Measurements from ENCODE around the gene CGNL1. TPM values are rescaled to one million over a fixed set of nuclear protein-coding genes. Genes with fewer than 3 reads are reported as not detected.

CGNL1 gene
- total and polyA plus RNA-seq, 2 experiments from 2014 or later, result 11.4 to 13.1 TPM

DNA sequence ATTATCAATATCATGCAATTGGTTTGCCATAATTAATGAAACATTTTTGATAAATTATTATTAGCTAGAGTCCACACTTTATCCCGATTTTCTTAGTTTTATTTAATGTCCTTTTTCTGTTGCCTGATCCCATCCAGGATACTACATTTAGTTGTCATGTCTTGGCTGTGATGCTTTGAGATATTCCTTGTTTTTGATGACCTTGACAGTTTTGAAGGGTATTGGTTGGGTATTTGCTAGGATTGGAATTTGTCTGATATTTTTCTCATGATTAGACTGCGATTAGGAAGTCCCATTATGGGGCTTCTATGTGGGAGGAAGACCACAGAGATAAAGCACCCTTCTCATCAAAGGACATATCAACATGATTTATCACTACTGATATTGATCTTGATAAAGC, 43.0 kb downstream of the CGNL1 start:
- no peaks in the 10 kb centered on the region for H3K36me3 ChIP-seq (replicated peaks; ENCODE audit: insufficient read depth, low read depth)
- H3K9me2 ChIP-seq (replicated peaks; ENCODE audit: insufficient read depth), result no peaks in the 10 kb centered on the region
- H3K79me2 ChIP-seq, result peaks cover 3% of the 10 kb centered on the region
- no peak overlapping the region for H3K27ac ChIP-seq
- TF ChIP-seq EZH2 (IDR thresholded peaks at IDR 0.05; ENCODE audit: borderline replicate concordance) (no peak), EZH2phosphoT487 (IDR thresholded peaks at IDR 0.05; ENCODE audit: low read depth, severe bottlenecking, unreplicated experiment) (no peak)
- TF ChIP-seq, protein P1, sequence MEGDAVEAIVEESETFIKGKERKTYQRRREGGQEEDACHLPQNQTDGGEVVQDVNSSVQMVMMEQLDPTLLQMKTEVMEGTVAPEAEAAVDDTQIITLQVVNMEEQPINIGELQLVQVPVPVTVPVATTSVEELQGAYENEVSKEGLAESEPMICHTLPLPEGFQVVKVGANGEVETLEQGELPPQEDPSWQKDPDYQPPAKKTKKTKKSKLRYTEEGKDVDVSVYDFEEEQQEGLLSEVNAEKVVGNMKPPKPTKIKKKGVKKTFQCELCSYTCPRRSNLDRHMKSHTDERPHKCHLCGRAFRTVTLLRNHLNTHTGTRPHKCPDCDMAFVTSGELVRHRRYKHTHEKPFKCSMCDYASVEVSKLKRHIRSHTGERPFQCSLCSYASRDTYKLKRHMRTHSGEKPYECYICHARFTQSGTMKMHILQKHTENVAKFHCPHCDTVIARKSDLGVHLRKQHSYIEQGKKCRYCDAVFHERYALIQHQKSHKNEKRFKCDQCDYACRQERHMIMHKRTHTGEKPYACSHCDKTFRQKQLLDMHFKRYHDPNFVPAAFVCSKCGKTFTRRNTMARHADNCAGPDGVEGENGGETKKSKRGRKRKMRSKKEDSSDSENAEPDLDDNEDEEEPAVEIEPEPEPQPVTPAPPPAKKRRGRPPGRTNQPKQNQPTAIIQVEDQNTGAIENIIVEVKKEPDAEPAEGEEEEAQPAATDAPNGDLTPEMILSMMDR (IDR thresholded peaks at IDR 0.05; ENCODE audit: poor library complexity), result no peak
- no peak overlapping the region for H2AFZ ChIP-seq
- DNase-seq (ENCODE audit: low spot score), result no peak
- H4K20me1 ChIP-seq (ENCODE audit: insufficient read depth, poor library complexity, severe bottlenecking), result no peaks in the 10 kb centered on the region
- H3K4me3 ChIP-seq, result no peak overlapping the region
- H3K4me1 ChIP-seq (ENCODE audit: insufficient read depth), result peaks cover 11% of the 10 kb centered on the region
- H3K9me3 ChIP-seq (ENCODE audit: low read depth), result no peaks in the 10 kb centered on the region
- H3K4me2 ChIP-seq, result no peak overlapping the region
- WGBS (ENCODE audit: low lambda C conversion rate, missing lambda C conversion rate), result 81% methylated on average over 2 of the region's 2 CpGs
- H3K27me3 ChIP-seq, result no peaks in the 10 kb centered on the region

- Histone ChIP-seq H3K9me3 (ENCODE audit: low read depth) (no peaks in the 10 kb centered on the region), H3K79me2 (peaks cover 3% of the 10 kb centered on the region), H4K20me1 (ENCODE audit: insufficient read depth, poor library complexity, severe bottlenecking) (no peaks in the 10 kb centered on the region), H2AFZ (no peak overlapping the region), H3K4me1 (ENCODE audit: insufficient read depth) (peaks cover 11% of the 10 kb centered on the region), H3K4me3 (no peak overlapping the region), H3K36me3 (replicated peaks; ENCODE audit: insufficient read depth, low read depth) (no peaks in the 10 kb centered on the region), H3K27me3 (no peaks in the 10 kb centered on the region), H3K4me2 (no peak overlapping the region), H3K27ac (peak overlapping the region; percentile 23), H3K9me2 (replicated peaks; ENCODE audit: insufficient read depth) (no peaks in the 10 kb centered on the region)
- 96% methylated on average over 3 of the region's 3 CpGs for WGBS (ENCODE audit: low lambda C conversion rate, missing lambda C conversion rate)
- DNase-seq (ENCODE audit: low spot score), result no peak
- TF ChIP-seq EZH2phosphoT487 (IDR thresholded peaks at IDR 0.05; ENCODE audit: low read depth, severe bottlenecking, unreplicated experiment) (no peak), EZH2 (IDR thresholded peaks at IDR 0.05; ENCODE audit: borderline replicate concordance) (no peak)
- TF ChIP-seq, protein P1 (IDR thresholded peaks at IDR 0.05; ENCODE audit: poor library complexity), result no peak
These were observed 44.8 kb downstream of the CGNL1 start for GRCh38 chr15:57421110-57421509.

- Histone ChIP-seq H3K79me2 (peaks cover 3% of the 10 kb centered on the region), H3K4me1 (ENCODE audit: insufficient read depth) (peaks cover 11% of the 10 kb centered on the region), H3K9me2 (replicated peaks; ENCODE audit: insufficient read depth) (no peaks in the 10 kb centered on the region), H3K4me2 (peak overlapping the region; percentile 14), H4K20me1 (ENCODE audit: insufficient read depth, poor library complexity, severe bottlenecking) (no peaks in the 10 kb centered on the region), H3K9me3 (ENCODE audit: low read depth) (no peaks in the 10 kb centered on the region), H3K27ac (peak overlapping the region; percentile 23), H3K36me3 (replicated peaks; ENCODE audit: insufficient read depth, low read depth) (no peaks in the 10 kb centered on the region), H3K4me3 (no peak overlapping the region), H3K27me3 (no peaks in the 10 kb centered on the region), H2AFZ (no peak overlapping the region)
- TF ChIP-seq EZH2 (IDR thresholded peaks at IDR 0.05; ENCODE audit: borderline replicate concordance), result no peak
- TF ChIP-seq EZH2phosphoT487 (IDR thresholded peaks at IDR 0.05; ENCODE audit: low read depth, severe bottlenecking, unreplicated experiment), result no peak
- TF ChIP-seq, protein P1 (IDR thresholded peaks at IDR 0.05; ENCODE audit: poor library complexity), result no peak
- no peak for DNase-seq (ENCODE audit: low spot score)
- WGBS (ENCODE audit: low lambda C conversion rate, missing lambda C conversion rate), result 39% methylated on average over 6 of the region's 6 CpGs
These were observed 45.2 kb downstream of the CGNL1 start for GRCh38 chr15:57421551-57421950.

Data from hepatocyte (in vitro differentiated cells).